Measurements from ENCODE around the gene GJE1.

Gene GJE1

GRCh38 chr6:142167486-142167885 is 34.8 kb downstream of the GJE1 start:
- Histone ChIP-seq H3K79me2 (ENCODE audit: insufficient read depth, low read length) (peaks cover 44% of the 10 kb centered on the region), H3K36me3 (ENCODE audit: low read length) (peaks cover 32% of the 10 kb centered on the region; the same call in 1 of the 2 replicates), H3K4me2 (ENCODE audit: low read depth, low read length, poor library complexity, severe bottlenecking) (no peak overlapping the region), H4K20me1 (ENCODE audit: low read depth, low read length) (peaks cover 16% of the 10 kb centered on the region), H3F3A (ENCODE audit: insufficient read depth) (peaks cover 5% of the 10 kb centered on the region; the same call in 1 of the 2 replicates), H3K9me2 (replicated peaks; ENCODE audit: insufficient read depth, low read length) (no peaks in the 10 kb centered on the region), H3K4me3 (ENCODE audit: insufficient read depth, low read length, poor library complexity, severe bottlenecking) (no peak overlapping the region), H3K27me3 (ENCODE audit: low read length) (no peaks in the 10 kb centered on the region), H3K9me3 (ENCODE audit: insufficient read depth, low read length) (no peaks in the 10 kb centered on the region), H3K9ac (ENCODE audit: low read length) (no peak overlapping the region), H3K27ac (ENCODE audit: low read depth, low read length) (no peak overlapping the region), H2AFZ (ENCODE audit: low read depth, low read length, severe bottlenecking) (no peak overlapping the region)
- TF ChIP-seq EZH2phosphoT487 (conservative IDR thresholded peaks at IDR 0.05; ENCODE audit: low read length) (no peak), CTCF (IDR thresholded peaks at IDR 0.05; ENCODE audit: insufficient read depth, low read length, poor library complexity, severe bottlenecking) (no peak)

GRCh38 chr6:142171351-142171750 is 38.6 kb downstream of the GJE1 start:
- H3K27me3 ChIP-seq (ENCODE audit: low read length), result no peaks in the 10 kb centered on the region
- no peak overlapping the region for H2AFZ ChIP-seq (ENCODE audit: low read depth, low read length, severe bottlenecking)
- H3K9ac ChIP-seq (ENCODE audit: low read length), result no peak overlapping the region
- no peak overlapping the region for H3K27ac ChIP-seq (ENCODE audit: low read depth, low read length)
- H3K79me2 ChIP-seq (ENCODE audit: insufficient read depth, low read length), result peaks cover 6% of the 10 kb centered on the region; the same call in 1 of the 2 replicates
- no peaks in the 10 kb centered on the region for H4K20me1 ChIP-seq (ENCODE audit: low read depth, low read length)
- no peaks in the 10 kb centered on the region for H3K9me2 ChIP-seq (replicated peaks; ENCODE audit: insufficient read depth, low read length)
- H3K4me2 ChIP-seq (ENCODE audit: low read depth, low read length, poor library complexity, severe bottlenecking), result no peak overlapping the region
- H3K36me3 ChIP-seq (ENCODE audit: low read length), result peaks cover 59% of the 10 kb centered on the region; the same call in 1 of the 2 replicates
- H3K4me3 ChIP-seq (ENCODE audit: insufficient read depth, low read length, poor library complexity, severe bottlenecking), result no peak overlapping the region
- H3K9me3 ChIP-seq (ENCODE audit: insufficient read depth, low read length), result no peaks in the 10 kb centered on the region
- peaks cover 5% of the 10 kb centered on the region; the same call in 1 of the 2 replicates for H3F3A ChIP-seq (ENCODE audit: insufficient read depth)
- TF ChIP-seq EZH2phosphoT487 (conservative IDR thresholded peaks at IDR 0.05; ENCODE audit: low read length), result no peak
- TF ChIP-seq CTCF (IDR thresholded peaks at IDR 0.05; ENCODE audit: insufficient read depth, low read length, poor library complexity, severe bottlenecking), result no peak

- peaks cover 58% of the 10 kb centered on the region for H3K36me3 ChIP-seq (ENCODE audit: low read length)
- TF ChIP-seq EZH2phosphoT487 (conservative IDR thresholded peaks at IDR 0.05; ENCODE audit: low read length) (no peak), CTCF (IDR thresholded peaks at IDR 0.05; ENCODE audit: insufficient read depth, low read length, poor library complexity, severe bottlenecking) (no peak)
These were observed 40.0 kb downstream of the GJE1 start for GRCh38 chr6:142172758-142173157.

More at GRCh38 chr6:142172758-142173157, 40.0 kb downstream of the GJE1 start:
- Histone ChIP-seq H4K20me1 (ENCODE audit: low read depth, low read length) (no peaks in the 10 kb centered on the region), H3F3A (ENCODE audit: insufficient read depth) (peaks cover 5% of the 10 kb centered on the region; the same call in 1 of the 2 replicates), H2AFZ (ENCODE audit: low read depth, low read length, severe bottlenecking) (no peak overlapping the region), H3K4me2 (ENCODE audit: low read depth, low read length, poor library complexity, severe bottlenecking) (no peak overlapping the region), H3K79me2 (ENCODE audit: insufficient read depth, low read length) (no peaks in the 10 kb centered on the region), H3K9me3 (ENCODE audit: insufficient read depth, low read length) (no peaks in the 10 kb centered on the region), H3K27me3 (ENCODE audit: low read length) (no peaks in the 10 kb centered on the region), H3K4me3 (ENCODE audit: insufficient read depth, low read length, poor library complexity, severe bottlenecking) (no peak overlapping the region), H3K27ac (ENCODE audit: low read depth, low read length) (no peak overlapping the region), H3K9ac (ENCODE audit: low read length) (no peak overlapping the region), H3K9me2 (replicated peaks; ENCODE audit: insufficient read depth, low read length) (no peaks in the 10 kb centered on the region)

Measured in SU-DHL-6 (cell line).